ENCODE measurements around the gene CD74.

The CD74 gene

DNA sequence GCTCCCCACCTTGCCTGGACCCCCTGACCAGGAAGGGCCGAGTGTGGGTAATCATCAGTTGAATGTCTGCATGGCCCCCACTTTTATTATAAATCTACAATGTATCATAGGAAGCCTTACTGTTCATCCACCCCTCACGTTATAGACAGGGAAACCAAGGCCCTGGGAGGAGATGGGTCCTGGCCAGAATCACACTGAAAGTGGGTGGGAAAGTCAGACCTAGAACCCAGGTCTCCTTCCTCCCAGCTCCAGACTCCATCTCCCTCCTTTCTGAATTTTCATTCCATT lies 17.1 kb downstream of the CD74 start:
- CTCF ChIA-PET = interaction anchor here (1.4 kb wide), 1 partner anchor 41 kb away, joined by 5 read pairs; no protein-coding TSS in a partner anchor
- POLR2A ChIA-PET = no interaction called here

DNA sequence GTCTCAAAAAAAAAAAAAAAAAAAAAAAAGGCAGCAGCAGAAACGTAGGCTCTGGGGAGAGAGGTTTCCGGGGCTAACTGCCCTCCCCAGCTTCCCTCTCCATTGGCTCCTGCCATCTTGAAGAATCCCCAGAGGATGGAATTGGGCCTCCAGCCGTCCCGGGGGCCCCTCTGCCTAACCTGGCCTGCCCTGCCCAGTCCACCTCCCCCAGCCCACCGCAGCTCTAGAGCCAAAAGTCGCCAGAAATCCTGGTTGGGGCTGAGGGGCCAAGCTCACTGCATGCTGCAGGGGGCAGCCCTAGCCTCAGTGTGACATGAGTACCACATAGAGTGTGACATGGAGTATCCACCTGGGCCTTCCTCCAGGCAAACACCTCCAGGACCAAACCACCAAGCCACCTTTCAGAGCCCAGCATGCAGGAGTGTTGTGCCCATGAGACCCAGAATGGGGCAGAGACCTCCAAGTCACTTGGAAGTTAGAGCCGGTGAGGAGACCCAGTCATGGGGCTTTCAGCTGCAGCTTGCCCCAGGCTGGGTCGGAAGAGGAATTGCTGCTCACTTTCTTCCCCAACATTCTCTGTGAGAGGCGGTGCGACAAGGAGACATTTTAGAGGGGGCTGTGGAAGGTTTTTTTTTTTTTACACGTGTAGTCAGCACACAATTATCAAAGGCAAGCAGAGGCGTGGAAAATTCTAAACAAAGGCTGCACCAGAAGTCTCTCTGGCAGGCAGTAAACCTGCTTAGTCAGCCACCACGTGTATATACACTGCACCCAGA lies 17.6 kb downstream of the CD74 start:
- H3K4me3 ChIP-seq (ENCODE audit: low read depth, low read length) = no peak overlapping the region
- TF ChIP-seq, protein P1, sequence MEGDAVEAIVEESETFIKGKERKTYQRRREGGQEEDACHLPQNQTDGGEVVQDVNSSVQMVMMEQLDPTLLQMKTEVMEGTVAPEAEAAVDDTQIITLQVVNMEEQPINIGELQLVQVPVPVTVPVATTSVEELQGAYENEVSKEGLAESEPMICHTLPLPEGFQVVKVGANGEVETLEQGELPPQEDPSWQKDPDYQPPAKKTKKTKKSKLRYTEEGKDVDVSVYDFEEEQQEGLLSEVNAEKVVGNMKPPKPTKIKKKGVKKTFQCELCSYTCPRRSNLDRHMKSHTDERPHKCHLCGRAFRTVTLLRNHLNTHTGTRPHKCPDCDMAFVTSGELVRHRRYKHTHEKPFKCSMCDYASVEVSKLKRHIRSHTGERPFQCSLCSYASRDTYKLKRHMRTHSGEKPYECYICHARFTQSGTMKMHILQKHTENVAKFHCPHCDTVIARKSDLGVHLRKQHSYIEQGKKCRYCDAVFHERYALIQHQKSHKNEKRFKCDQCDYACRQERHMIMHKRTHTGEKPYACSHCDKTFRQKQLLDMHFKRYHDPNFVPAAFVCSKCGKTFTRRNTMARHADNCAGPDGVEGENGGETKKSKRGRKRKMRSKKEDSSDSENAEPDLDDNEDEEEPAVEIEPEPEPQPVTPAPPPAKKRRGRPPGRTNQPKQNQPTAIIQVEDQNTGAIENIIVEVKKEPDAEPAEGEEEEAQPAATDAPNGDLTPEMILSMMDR (IDR thresholded peaks at IDR 0.05; ENCODE audit: insufficient read depth, low read length, missing control alignments) = no peak
- no peak for DNase-seq (ENCODE audit: low read depth, low spot score)
- POLR2A ChIA-PET = no interaction called here
- CTCF ChIA-PET = interaction anchor here (1.0 to 1.4 kb wide), 2 partner anchors 10 to 41 kb away, joined by 3 to 5 read pairs; no protein-coding TSS in a partner anchor

More for the DNA sequence above, 17.1 kb downstream of the CD74 start:
- no peak for DNase-seq (ENCODE audit: low read depth, low spot score)
- TF ChIP-seq, protein P1 (IDR thresholded peaks at IDR 0.05; ENCODE audit: insufficient read depth, low read length, missing control alignments) = no peak
- H3K4me3 ChIP-seq (ENCODE audit: low read depth, low read length) = no peak overlapping the region

DNA sequence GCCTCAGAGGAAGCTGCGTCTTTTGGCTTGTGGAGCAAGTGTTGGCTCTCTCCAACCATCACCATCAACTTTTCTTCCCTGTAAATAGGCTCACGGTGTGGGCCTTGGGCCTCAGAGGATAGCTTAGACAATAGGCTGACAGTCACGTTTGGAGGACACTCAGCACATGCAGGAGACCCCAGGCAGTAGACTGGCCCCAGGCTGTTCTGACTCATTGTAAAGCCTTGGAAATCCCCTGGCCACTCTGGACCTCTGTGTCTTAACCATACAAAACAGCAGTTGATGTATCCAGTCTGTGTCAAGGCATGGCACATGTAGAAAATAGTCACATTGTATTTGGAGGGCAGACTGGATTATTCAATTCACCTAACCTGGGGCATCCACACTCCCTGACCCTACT lies 18.6 kb downstream of the CD74 start:
- ChIA-PET POLR2A (no interaction called here), CTCF (interaction anchor here (1.0 kb wide), 1 partner anchor 9 kb away, joined by 3 read pairs; no protein-coding TSS in a partner anchor)
- no peak for DNase-seq (ENCODE audit: low read depth, low spot score)
- H3K4me3 ChIP-seq (ENCODE audit: low read depth, low read length) = no peak overlapping the region
- TF ChIP-seq, protein P1 (IDR thresholded peaks at IDR 0.05; ENCODE audit: insufficient read depth, low read length, missing control alignments) = no peak

DNA sequence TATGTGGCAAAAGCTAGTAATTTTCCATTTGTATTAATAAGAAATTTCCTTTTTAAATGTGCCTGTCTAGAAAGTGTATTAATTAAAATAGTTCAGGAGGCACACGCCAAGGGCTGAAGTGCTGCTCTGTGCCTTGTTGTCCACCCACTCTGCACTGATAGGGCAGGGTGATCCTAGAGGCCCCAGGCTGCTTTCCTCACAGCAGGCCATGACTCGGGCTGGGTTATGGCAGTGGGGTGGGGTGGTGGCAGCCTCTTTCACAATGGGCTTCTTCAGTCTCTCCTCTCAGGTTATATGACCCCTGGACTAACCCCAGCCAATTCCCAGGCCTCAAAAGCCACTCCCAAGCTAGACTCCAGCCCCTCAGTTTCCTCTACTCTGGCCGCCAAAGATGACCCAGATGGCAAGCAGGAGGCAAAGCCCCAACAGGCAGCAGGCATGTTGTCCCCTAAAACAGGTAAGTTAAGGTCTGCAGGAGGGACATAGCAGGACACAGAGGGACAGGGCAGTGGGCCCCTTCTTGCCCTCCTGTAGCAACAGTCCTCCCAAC lies 19.5 kb downstream of the CD74 start:
- TF ChIP-seq, protein P1 (IDR thresholded peaks at IDR 0.05; ENCODE audit: insufficient read depth, low read length, missing control alignments) = no peak
- no peak for DNase-seq (ENCODE audit: low read depth, low spot score)
- CTCF ChIA-PET = no interaction called here

DNA sequence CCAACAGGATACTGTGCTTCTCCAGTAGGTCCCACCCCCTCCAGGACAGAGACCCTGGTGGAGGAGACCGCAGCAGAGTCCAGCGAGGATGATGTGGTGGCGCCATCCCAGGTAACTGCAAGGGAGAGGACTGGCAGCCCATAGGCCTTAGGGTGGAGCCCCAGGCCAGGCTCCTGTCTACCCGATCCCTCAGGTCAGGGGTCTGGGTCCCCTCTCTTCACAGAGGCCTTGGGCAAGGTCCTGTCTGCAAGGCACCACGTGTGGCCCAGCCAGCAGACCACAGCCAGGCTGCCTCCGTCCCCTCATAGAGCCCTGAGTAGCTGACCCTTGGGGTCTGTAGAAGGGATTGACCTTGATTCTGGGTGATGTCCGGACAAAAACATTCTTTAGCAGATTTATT lies 20.0 kb downstream of the CD74 start:
- H3K4me3 ChIP-seq (ENCODE audit: low read depth, low read length) = no peak overlapping the region
- TF ChIP-seq, protein P1 (IDR thresholded peaks at IDR 0.05; ENCODE audit: insufficient read depth, low read length, missing control alignments) = no peak
- DNase-seq (ENCODE audit: low read depth, low spot score) = no peak
- ChIA-PET CTCF (interaction anchor here (0.8 kb wide), 1 partner anchor 11 kb away, joined by 3 read pairs; no protein-coding TSS in a partner anchor), POLR2A (no interaction called here)

More for the DNA sequence above, 19.5 kb downstream of the CD74 start:
- H3K4me3 ChIP-seq (ENCODE audit: low read depth, low read length) = no peak overlapping the region
- POLR2A ChIA-PET = no interaction called here

GRCh38 chr5:150391986-150392385 lies 20.7 kb downstream of the CD74 start:
- CTCF ChIA-PET = interaction anchor here (0.8 kb wide), 2 partner anchors 11 to 44 kb away, joined by 3 read pairs; no protein-coding TSS in a partner anchor
- TF ChIP-seq, protein P1 (IDR thresholded peaks at IDR 0.05; ENCODE audit: insufficient read depth, low read length, missing control alignments) = no peak
- H3K4me3 ChIP-seq (ENCODE audit: low read depth, low read length) = no peak overlapping the region
- POLR2A ChIA-PET = no interaction called here
- no peak for DNase-seq (ENCODE audit: low read depth, low spot score)
